T-helper 1 cell treated with Interleukin-12 subunit alpha and Interleukin-12 subunit beta and Interleukin-4 antibody, amounts not matched to agents 30 μg/mL and 1 μg/mL, for 36 hours (primary cell): ENCODE data around the gene ADPRH.
A peak's percentile ranks its signal among the peaks of the same experiment; 100 is the strongest.
"Not testable (repeated sequence)": the region's sequence is repeated elsewhere in the genome, so short reads cannot be mapped to it uniquely, and the experiment has no call there.

Source experiments
- H3K27ac Mint-ChIP-seq: one replicate; pipeline ENCODE4 v1.8.0; 2021; ENCODE audit warnings: mild to moderate bottlenecking, mixed read lengths
- H3K27me3 Mint-ChIP-seq: one replicate; pipeline ENCODE4 v1.8.0; 2021; ENCODE audit warnings: low read depth, mixed read lengths
- H3K36me3 Mint-ChIP-seq: one replicate; pipeline ENCODE4 v1.8.0; 2021; ENCODE audit warnings: low read depth, mixed read lengths
- H3K4me1 Mint-ChIP-seq: one replicate; pipeline ENCODE4 v1.8.0; 2021; ENCODE audit warnings: low read depth, mixed read lengths
- H3K4me3 Mint-ChIP-seq: one replicate; pipeline ENCODE4 v1.8.0; 2021; ENCODE audit warnings: mild to moderate bottlenecking, moderate library complexity, mixed read lengths
- H3K9me3 Mint-ChIP-seq: one replicate; pipeline ENCODE4 v1.8.0; 2021; ENCODE audit warnings: mixed read lengths

Gene ADPRH

GRCh38 chr3:119553823-119554415 lies 25.4 kb upstream of the ADPRH start:
- Mint-ChIP-seq H3K27me3 (no peaks in the 10 kb centered on the region), H3K36me3 (peaks cover 23% of the 10 kb centered on the region), H3K27ac (no peak overlapping the region), H3K4me1 (peaks cover 37% of the 10 kb centered on the region), H3K4me3 (no peak overlapping the region), H3K9me3 (no peaks in the 10 kb centered on the region)

- Mint-ChIP-seq H3K27me3 (no peaks in the 10 kb centered on the region), H3K4me3 (peak overlapping the region; percentile 72), H3K36me3 (peaks cover 23% of the 10 kb centered on the region), H3K4me1 (peaks cover 43% of the 10 kb centered on the region), H3K27ac (peak overlapping the region; percentile 24), H3K9me3 (no peaks in the 10 kb centered on the region)
Observed at GRCh38 chr3:119555309-119555735, 24.0 kb upstream of the ADPRH start.

- peak overlapping the region; percentile 72 for H3K4me3 Mint-ChIP-seq
Observed at GRCh38 chr3:119555929-119556328, 23.4 kb upstream of the ADPRH start.

GRCh38 chr3:119557192-119557876 lies 22.0 kb upstream of the ADPRH start:
- Mint-ChIP-seq H3K27ac (peak overlapping the region; percentile 75), H3K4me3 (peak overlapping the region; percentile 72), H3K27me3 (no peaks in the 10 kb centered on the region), H3K9me3 (no peaks in the 10 kb centered on the region), H3K4me1 (peaks cover 45% of the 10 kb centered on the region), H3K36me3 (peaks cover 21% of the 10 kb centered on the region)

More at GRCh38 chr3:119555929-119556328, 23.4 kb upstream of the ADPRH start:
- Mint-ChIP-seq H3K27ac (peak overlapping the region; percentile 24), H3K4me1 (peaks cover 43% of the 10 kb centered on the region), H3K36me3 (peaks cover 21% of the 10 kb centered on the region), H3K9me3 (no peaks in the 10 kb centered on the region), H3K27me3 (no peaks in the 10 kb centered on the region)

GRCh38 chr3:119557877-119558269 lies 21.4 kb upstream of the ADPRH start:
- H3K4me1 Mint-ChIP-seq, result peaks cover 50% of the 10 kb centered on the region
- peak overlapping the region; percentile 72 for H3K4me3 Mint-ChIP-seq
- peaks cover 19% of the 10 kb centered on the region for H3K36me3 Mint-ChIP-seq
- peak overlapping the region; percentile 75 for H3K27ac Mint-ChIP-seq
- H3K9me3 Mint-ChIP-seq, result no peaks in the 10 kb centered on the region
- H3K27me3 Mint-ChIP-seq, result no peaks in the 10 kb centered on the region

- Mint-ChIP-seq H3K9me3 (no peaks in the 10 kb centered on the region), H3K4me3 (peak overlapping the region; percentile 72)
Observed at GRCh38 chr3:119558626-119559317, 20.5 kb upstream of the ADPRH start.

GRCh38 chr3:119559441-119559963 lies 19.8 kb upstream of the ADPRH start, which contains the start of gene CD80:
TSS of gene CD80 (minus strand) at chr3:119559614. CDS start at chr3:119557728, 1,886 bp downstream.
- H3K27ac Mint-ChIP-seq, result peak within 1 kb of the TSS; percentile 64
- H3K4me1 Mint-ChIP-seq, result peaks cover 51% of the 10 kb centered on the region
- H3K36me3 Mint-ChIP-seq, result peaks cover 19% of the 10 kb centered on the region
- no peaks in the 10 kb centered on the region for H3K9me3 Mint-ChIP-seq
- peak within 1 kb of the TSS; percentile 72 for H3K4me3 Mint-ChIP-seq
- no peaks in the 10 kb centered on the region for H3K27me3 Mint-ChIP-seq

More at GRCh38 chr3:119558626-119559317, 20.5 kb upstream of the ADPRH start:
- Mint-ChIP-seq H3K27me3 (no peaks in the 10 kb centered on the region), H3K4me1 (peaks cover 51% of the 10 kb centered on the region), H3K27ac (peak overlapping the region; percentile 64), H3K36me3 (peaks cover 19% of the 10 kb centered on the region)

GRCh38 chr3:119560160-119560559 lies 19.1 kb upstream of the ADPRH start:
- peaks cover 19% of the 10 kb centered on the region for H3K36me3 Mint-ChIP-seq
- no peaks in the 10 kb centered on the region for H3K9me3 Mint-ChIP-seq
- H3K27me3 Mint-ChIP-seq, result no peaks in the 10 kb centered on the region
- H3K4me1 Mint-ChIP-seq, result peaks cover 48% of the 10 kb centered on the region
- H3K4me3 Mint-ChIP-seq, result no peak overlapping the region
- no peak overlapping the region for H3K27ac Mint-ChIP-seq

- H3K36me3 Mint-ChIP-seq, result peaks cover 7% of the 10 kb centered on the region
- peak overlapping the region; percentile 95 for H3K27ac Mint-ChIP-seq
- peak overlapping the region; percentile 61 for H3K4me3 Mint-ChIP-seq
- H3K9me3 Mint-ChIP-seq, result no peaks in the 10 kb centered on the region
- peaks cover 5% of the 10 kb centered on the region for H3K27me3 Mint-ChIP-seq
- H3K4me1 Mint-ChIP-seq, result peaks cover 30% of the 10 kb centered on the region
Observed at GRCh38 chr3:119562307-119562961, 16.9 kb upstream of the ADPRH start.

GRCh38 chr3:119563334-119563733 lies 16.0 kb upstream of the ADPRH start:
- not testable (repeated sequence) for H3K9me3 Mint-ChIP-seq, H3K4me3 Mint-ChIP-seq, H3K36me3 Mint-ChIP-seq, H3K27ac Mint-ChIP-seq, H3K27me3 Mint-ChIP-seq
- H3K4me1 Mint-ChIP-seq, result peaks cover 21% of the 10 kb centered on the region

GRCh38 chr3:119569156-119569555 lies 10.1 kb upstream of the ADPRH start:
- H3K27ac Mint-ChIP-seq, result no peak overlapping the region
- H3K27me3 Mint-ChIP-seq, result peaks cover 5% of the 10 kb centered on the region
- peaks cover 19% of the 10 kb centered on the region for H3K4me1 Mint-ChIP-seq
- peaks cover 5% of the 10 kb centered on the region for H3K36me3 Mint-ChIP-seq
- H3K4me3 Mint-ChIP-seq, result no peak overlapping the region
- no peaks in the 10 kb centered on the region for H3K9me3 Mint-ChIP-seq

- Mint-ChIP-seq H3K27me3 (peaks cover 5% of the 10 kb centered on the region), H3K9me3 (no peaks in the 10 kb centered on the region), H3K27ac (no peak overlapping the region), H3K4me1 (peaks cover 19% of the 10 kb centered on the region), H3K4me3 (no peak overlapping the region), H3K36me3 (peaks cover 5% of the 10 kb centered on the region)
Observed at GRCh38 chr3:119570229-119570628, 9.1 kb upstream of the ADPRH start.

- Mint-ChIP-seq H3K27ac (no peak overlapping the region), H3K36me3 (peaks cover 4% of the 10 kb centered on the region), H3K9me3 (no peaks in the 10 kb centered on the region), H3K27me3 (peaks cover 2% of the 10 kb centered on the region), H3K4me1 (peaks cover 16% of the 10 kb centered on the region), H3K4me3 (no peak overlapping the region)
Observed at GRCh38 chr3:119571230-119571629, 8.1 kb upstream of the ADPRH start.

- Mint-ChIP-seq H3K9me3 (no peaks in the 10 kb centered on the region), H3K36me3 (peaks cover 2% of the 10 kb centered on the region), H3K27ac (no peak overlapping the region), H3K4me1 (peaks cover 14% of the 10 kb centered on the region), H3K27me3 (no peaks in the 10 kb centered on the region), H3K4me3 (no peak overlapping the region)
Observed at GRCh38 chr3:119571688-119572087, 7.6 kb upstream of the ADPRH start.
